HG03565 (cell line): ENCODE measurements around the gene PSMD8.
"Not testable (repeated sequence)": the region's sequence is repeated elsewhere in the genome, so short reads cannot be mapped to it uniquely, and the experiment has no call there.

Source experiments
- ATAC-seq: cut with Tn5 transposase; IDR thresholded peaks from one replicate; pipeline ENCODE4 v1.9.1; 2021; ENCODE audit warnings: mild to moderate bottlenecking, moderate library complexity; ENCODE audit not compliant: unreplicated experiment

PSMD8 gene

GRCh38 chr19:38409631-38410133 lies 35.3 kb downstream of the PSMD8 start:
- ATAC-seq = no peak

GRCh38 chr19:38410407-38410806 lies 36.0 kb downstream of the PSMD8 start:
- ATAC-seq = not testable (repeated sequence)

GRCh38 chr19:38411041-38411712 lies 36.8 kb downstream of the PSMD8 start:
- ATAC-seq = no peak

GRCh38 chr19:38411898-38412297 lies 37.5 kb downstream of the PSMD8 start:
- ATAC-seq = not testable (repeated sequence)

- ATAC-seq = no peak
These were observed 38.1 kb downstream of the PSMD8 start for GRCh38 chr19:38412491-38412890.

GRCh38 chr19:38412961-38413360 lies 38.6 kb downstream of the PSMD8 start:
- ATAC-seq = no peak

GRCh38 chr19:38413416-38413815 lies 39.0 kb downstream of the PSMD8 start:
- no peak for ATAC-seq

- ATAC-seq = no peak
These were observed 42.8 kb downstream of the PSMD8 start for GRCh38 chr19:38417146-38417543.

- no peak for ATAC-seq
These were observed 43.5 kb downstream of the PSMD8 start for GRCh38 chr19:38417544-38418506.

- no peak for ATAC-seq
These were observed 46.6 kb downstream of the PSMD8 start for GRCh38 chr19:38420935-38421334.

- no peak for ATAC-seq
These were observed 47.5 kb downstream of the PSMD8 start for GRCh38 chr19:38421856-38422255.

- ATAC-seq = no peak
These were observed 48.1 kb downstream of the PSMD8 start for GRCh38 chr19:38422438-38422837.

GRCh38 chr19:38424272-38424671 lies 49.9 kb downstream of the PSMD8 start:
- no peak for ATAC-seq

GRCh38 chr19:38425222-38425809 lies 50.9 kb downstream of the PSMD8 start:
- ATAC-seq = no peak

GRCh38 chr19:38425810-38426466 lies 51.6 kb downstream of the PSMD8 start, which contains the start of gene RASGRP4:
TSS of gene RASGRP4 (minus strand) at chr19:38426219. CDS start at chr19:38426091, 128 bp downstream.
- no peak for ATAC-seq

- ATAC-seq = not testable (repeated sequence)
These were observed 52.8 kb downstream of the PSMD8 start for GRCh38 chr19:38427035-38427677.

- no peak for ATAC-seq
These were observed 54.9 kb downstream of the PSMD8 start for GRCh38 chr19:38429055-38429810.

- no peak for ATAC-seq
These were observed 55.4 kb downstream of the PSMD8 start for GRCh38 chr19:38429811-38430156.

- no peak for ATAC-seq
These were observed 56.6 kb downstream of the PSMD8 start for GRCh38 chr19:38430931-38431330.
